ENCODE measurements around the gene PTAR1.

Gene PTAR1

GRCh38 chr9:69674112-69674685 lies 85.6 kb downstream of the PTAR1 start:
- DNase-seq (ENCODE audit: low read depth) = no peak

DNA sequence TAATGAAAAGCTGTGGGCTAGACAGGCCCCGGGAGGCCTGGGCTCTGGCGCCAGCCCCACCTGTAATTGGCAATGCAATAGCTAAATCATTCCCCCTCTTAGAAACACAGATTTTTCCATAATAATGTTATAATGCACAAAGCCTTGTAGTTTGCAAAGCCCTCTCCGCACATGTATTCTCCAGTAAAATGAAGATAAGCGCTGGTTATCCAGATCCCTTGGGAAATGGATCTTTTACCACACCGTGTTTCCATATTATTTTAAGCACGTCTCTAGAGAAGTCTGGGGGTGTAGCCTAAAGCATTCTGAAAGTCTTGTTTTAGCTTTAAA lies 86.5 kb downstream of the PTAR1 start:
- no peak for DNase-seq (ENCODE audit: low read depth)

DNA sequence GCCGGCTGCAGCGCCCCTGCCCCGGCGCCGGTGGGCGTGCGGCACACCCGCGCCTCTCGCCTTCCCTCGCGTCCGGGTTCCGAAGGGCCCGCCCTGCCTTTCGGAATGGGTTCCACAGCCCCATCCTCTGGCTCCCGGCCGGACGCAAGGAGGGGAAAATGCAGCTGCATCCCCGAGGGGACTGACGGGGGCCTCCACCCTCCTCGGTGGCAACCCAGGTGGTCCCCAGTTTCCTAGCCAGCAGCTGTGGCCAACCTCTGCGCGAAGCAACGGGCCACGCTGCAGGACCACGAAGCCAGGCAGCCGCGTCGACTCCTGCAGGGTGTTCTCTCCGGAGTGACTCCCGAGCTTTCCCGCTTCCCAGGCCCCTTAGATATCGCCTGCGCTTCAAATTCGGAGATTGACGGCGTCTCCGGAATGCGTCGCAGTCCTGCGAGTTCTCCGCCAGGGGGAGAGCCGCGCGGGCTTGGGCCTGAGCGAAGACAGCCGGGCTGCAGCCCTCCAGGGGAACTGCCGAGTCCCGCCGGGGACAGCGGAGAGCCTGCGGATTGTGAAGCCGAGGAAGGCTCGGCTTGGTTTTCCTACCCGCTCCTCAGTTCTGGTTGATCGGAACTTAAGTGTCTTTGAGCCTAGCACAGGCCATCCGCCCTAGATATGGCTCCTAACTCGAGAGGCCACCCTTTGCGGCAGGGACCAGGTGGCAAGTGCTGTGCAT lies 87.1 kb downstream of the PTAR1 start:
- peak; percentile 9 for DNase-seq (ENCODE audit: low read depth)

DNA sequence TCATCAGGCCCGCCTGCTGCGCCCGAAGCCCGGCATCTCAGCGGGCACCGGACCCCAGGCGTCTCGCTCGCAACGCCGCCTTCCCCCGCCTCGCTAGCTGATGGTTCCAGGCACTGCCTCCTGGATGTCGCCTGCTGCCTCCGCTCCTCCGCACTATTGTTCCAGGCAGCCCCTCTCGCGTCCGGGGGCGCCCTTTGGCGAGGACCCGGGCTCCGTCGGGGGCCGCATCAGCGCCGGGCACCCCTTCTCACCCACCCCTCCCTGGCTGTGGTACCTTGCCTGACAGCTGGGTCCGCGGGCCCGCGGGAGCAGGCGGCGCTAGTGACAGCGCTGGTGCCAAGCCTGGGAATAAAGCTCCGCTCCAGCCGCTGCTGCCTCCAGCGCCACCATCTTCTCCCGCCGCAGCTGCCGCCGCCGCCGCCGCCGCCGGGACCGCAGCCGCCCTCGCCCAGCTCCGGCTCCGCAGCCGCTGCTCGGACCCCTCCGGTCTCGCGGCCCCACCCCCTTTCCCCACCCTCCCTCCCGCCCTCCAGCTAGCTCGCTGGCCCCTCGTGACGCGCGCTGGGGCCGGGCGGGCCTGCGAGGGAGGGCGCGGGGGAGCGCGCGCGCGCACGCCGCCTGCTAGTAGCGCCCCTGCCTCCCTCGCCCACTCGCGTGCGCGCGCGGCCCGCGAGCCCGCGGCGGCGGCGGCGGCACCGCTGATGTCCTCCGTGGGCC lies 87.8 kb downstream of the PTAR1 start, which contains the start of gene APBA1:
TSS of gene APBA1 (minus strand) at position 493 of the 717 bp plus-strand sequence.
- no peak for DNase-seq (ENCODE audit: low read depth)

GRCh38 chr9:69671311-69671878 lies 88.4 kb downstream of the PTAR1 start:
- no peak for DNase-seq (ENCODE audit: low read depth)

DNA sequence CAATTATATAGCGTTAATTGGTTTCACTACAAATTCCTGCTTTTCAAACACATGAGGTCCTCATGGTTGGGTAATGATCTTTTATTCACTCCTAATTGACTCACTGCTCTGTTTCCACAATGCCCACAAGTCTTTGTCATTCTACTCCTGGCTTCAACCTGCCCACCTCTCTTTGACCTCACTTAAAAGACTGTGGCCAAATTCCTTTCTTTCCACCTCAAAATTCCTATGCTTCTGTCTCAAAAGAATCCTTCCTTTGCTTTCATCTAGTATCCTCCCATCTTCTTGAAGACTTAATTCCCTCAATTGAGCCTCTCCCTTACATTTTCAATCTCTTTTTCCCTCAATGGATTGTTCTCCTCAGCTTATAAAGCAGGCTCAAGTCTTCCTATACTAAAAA lies 92.5 kb downstream of the PTAR1 start:
- DNase-seq (ENCODE audit: low read depth) = no peak

DNA sequence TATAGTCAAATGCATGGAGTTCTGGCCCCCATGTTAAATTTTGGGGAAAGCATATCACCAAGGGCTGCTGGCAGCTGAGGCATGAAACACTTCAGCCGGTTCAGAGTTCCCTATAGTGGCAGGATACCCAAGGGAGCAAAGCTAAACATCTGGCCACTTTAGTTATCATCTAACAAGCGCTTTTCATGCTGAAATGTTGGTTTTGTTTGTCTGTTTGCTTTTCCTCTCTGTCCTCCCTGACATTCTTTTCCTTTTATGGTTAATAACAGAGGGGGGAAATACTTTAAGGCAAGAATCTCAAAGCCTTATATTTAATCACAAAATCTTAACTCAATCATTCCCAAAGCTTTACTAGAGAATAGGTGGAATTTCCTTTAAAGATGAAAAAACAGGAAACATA lies 99.5 kb downstream of the PTAR1 start:
- no peak for DNase-seq (ENCODE audit: low read depth)
